SK-N-SH treated with all-trans-retinoic acid at 6 μM for 48 hours (cell line): Measurements from ENCODE around the gene DNAH1.

Experiments used
- RARB ChIP-seq: fragments of 250-450 bp; sonication (Bioruptor Pico); IDR thresholded peaks from 2 replicates; pipeline ENCODE4 v1.8.0; 2021; ENCODE audit warnings: mild to moderate bottlenecking, moderate library complexity
- ZC3H10 ChIP-seq: fragments of 250-450 bp; sonication (Bioruptor Pico); IDR thresholded peaks from 2 replicates; pipeline ENCODE4 v1.5.1; 2021; ENCODE audit warnings: mild to moderate bottlenecking, moderate library complexity
- ZFP30 ChIP-seq: fragments of 450-650 bp; formaldehyde crosslinking; IDR thresholded peaks from 2 replicates; pipeline ENCODE4 v1.5.0; 2022; ENCODE audit warnings: mild to moderate bottlenecking, moderate library complexity
- TF ChIP-seq, protein P1 (sequence below): fragments of 250-450 bp; sonication (Bioruptor Pico); IDR thresholded peaks from 2 replicates; pipeline ENCODE4 v1.8.0; 2020; ENCODE audit warnings: mild to moderate bottlenecking, moderate library complexity, borderline replicate concordance
- TF ChIP-seq, protein P2 (sequence below): fragments of 250-450 bp; sonication (Bioruptor Pico); IDR thresholded peaks from 2 replicates; pipeline ENCODE4 v1.5.1; 2020; ENCODE audit warnings: low read depth, mild to moderate bottlenecking, moderate library complexity
- TF ChIP-seq, protein P3 (sequence below): fragments of 250-450 bp; sonication (Bioruptor Pico); IDR thresholded peaks from 2 replicates; pipeline ENCODE4 v1.5.1; 2021; ENCODE audit warnings: mild to moderate bottlenecking, moderate library complexity

DNA sequence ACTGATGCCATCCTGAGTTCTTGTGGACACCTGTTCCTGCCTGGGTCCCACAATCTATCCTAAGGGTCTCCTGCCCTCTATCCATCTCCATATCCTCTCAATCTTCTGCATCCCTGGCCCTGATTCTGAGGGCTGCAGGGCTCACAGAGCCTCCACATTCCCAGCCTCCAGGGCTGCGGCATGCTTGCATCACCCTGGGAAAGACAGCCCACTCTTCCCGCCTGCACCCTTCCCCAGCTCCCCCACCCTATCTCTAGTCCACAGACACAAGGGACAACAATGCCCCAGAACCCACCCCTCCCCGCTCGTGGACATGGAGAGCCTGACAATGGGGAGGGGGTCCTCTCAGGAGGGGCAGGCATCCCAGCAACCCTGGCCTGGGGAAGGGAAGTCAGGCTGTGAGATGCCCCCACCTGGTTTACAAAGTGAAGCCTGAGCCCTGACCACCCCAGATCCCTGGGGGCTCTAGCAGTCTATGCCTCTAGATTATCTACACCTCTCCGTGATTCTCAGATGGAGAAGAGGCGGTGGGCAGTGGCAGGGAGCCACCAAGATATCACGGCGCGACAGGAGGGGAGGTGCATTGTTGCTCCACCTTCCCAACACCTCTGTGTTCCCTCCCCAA is 118.5 kb downstream of the DNAH1 start:
- TF ChIP-seq, protein P1, sequence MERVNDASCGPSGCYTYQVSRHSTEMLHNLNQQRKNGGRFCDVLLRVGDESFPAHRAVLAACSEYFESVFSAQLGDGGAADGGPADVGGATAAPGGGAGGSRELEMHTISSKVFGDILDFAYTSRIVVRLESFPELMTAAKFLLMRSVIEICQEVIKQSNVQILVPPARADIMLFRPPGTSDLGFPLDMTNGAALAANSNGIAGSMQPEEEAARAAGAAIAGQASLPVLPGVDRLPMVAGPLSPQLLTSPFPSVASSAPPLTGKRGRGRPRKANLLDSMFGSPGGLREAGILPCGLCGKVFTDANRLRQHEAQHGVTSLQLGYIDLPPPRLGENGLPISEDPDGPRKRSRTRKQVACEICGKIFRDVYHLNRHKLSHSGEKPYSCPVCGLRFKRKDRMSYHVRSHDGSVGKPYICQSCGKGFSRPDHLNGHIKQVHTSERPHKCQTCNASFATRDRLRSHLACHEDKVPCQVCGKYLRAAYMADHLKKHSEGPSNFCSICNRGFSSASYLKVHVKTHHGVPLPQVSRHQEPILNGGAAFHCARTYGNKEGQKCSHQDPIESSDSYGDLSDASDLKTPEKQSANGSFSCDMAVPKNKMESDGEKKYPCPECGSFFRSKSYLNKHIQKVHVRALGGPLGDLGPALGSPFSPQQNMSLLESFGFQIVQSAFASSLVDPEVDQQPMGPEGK (CRISPR knock-in tag): no peak
- TF ChIP-seq ZFP30 (CRISPR knock-in tag) (no peak), ZC3H10 (CRISPR knock-in tag) (no peak), RARB (CRISPR knock-in tag) (no peak)
- TF ChIP-seq, protein P2, sequence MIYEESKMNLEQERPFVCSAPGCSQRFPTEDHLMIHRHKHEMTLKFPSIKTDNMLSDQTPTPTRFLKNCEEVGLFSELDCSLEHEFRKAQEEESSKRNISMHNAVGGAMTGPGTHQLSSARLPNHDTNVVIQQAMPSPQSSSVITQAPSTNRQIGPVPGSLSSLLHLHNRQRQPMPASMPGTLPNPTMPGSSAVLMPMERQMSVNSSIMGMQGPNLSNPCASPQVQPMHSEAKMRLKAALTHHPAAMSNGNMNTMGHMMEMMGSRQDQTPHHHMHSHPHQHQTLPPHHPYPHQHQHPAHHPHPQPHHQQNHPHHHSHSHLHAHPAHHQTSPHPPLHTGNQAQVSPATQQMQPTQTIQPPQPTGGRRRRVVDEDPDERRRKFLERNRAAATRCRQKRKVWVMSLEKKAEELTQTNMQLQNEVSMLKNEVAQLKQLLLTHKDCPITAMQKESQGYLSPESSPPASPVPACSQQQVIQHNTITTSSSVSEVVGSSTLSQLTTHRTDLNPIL: no peak
- TF ChIP-seq, protein P3, sequence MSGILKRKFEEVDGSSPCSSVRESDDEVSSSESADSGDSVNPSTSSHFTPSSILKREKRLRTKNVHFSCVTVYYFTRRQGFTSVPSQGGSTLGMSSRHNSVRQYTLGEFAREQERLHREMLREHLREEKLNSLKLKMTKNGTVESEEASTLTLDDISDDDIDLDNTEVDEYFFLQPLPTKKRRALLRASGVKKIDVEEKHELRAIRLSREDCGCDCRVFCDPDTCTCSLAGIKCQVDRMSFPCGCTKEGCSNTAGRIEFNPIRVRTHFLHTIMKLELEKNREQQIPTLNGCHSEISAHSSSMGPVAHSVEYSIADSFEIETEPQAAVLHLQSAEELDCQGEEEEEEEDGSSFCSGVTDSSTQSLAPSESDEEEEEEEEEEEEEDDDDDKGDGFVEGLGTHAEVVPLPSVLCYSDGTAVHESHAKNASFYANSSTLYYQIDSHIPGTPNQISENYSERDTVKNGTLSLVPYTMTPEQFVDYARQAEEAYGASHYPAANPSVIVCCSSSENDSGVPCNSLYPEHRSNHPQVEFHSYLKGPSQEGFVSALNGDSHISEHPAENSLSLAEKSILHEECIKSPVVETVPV (CRISPR knock-in tag): no peak
